Neural cell (in vitro differentiated cells): ENCODE results near the gene SLC35B4.

Source experiments
- CTCF ChIP-seq: fragments of 450-650 bp; IDR thresholded peaks from 2 replicates; pipeline ENCODE4 v1.5.1; 2014; ENCODE audit warnings: antibody characterized with exemption, mild to moderate bottlenecking, moderate library complexity; ENCODE audit not compliant: poor library complexity, severe bottlenecking
- EZH2 ChIP-seq: fragments of 200-600, 300-800 bp; shearing (Covaris generic), sonication (generic); IDR thresholded peaks from 2 replicates; pipeline ENCODE4 v1.6.1; 2014; ENCODE audit warnings: antibody characterized with exemption, low read length, borderline replicate concordance, mild to moderate bottlenecking; ENCODE audit not compliant: insufficient read depth, poor library complexity, severe bottlenecking

GRCh38 chr7:134329614-134330346, 13.1 kb upstream of the SLC35B4 start:
- no peak for TF ChIP-seq CTCF
- TF ChIP-seq EZH2: no peak
